ENCODE results near the gene ADORA1.

The ADORA1 gene

GRCh38 chr1:203127666-203128430 is at the start of gene ADORA1:
Gene ADORA1, plus strand, starts transcription at chr1:203127726. Its CDS starts 1,116 bp downstream, at chr1:203128842.
- DNase-seq (ENCODE audit: low spot score) = no peak

- no peak for DNase-seq (ENCODE audit: low spot score)
Observed at GRCh38 chr1:203077956-203078355, 49.6 kb upstream of the ADORA1 start.

- DNase-seq (ENCODE audit: low spot score) = no peak
Observed at GRCh38 chr1:203078478-203078877, 49.0 kb upstream of the ADORA1 start.

GRCh38 chr1:203080456-203080855 is 47.1 kb upstream of the ADORA1 start:
- DNase-seq (ENCODE audit: low spot score) = no peak

GRCh38 chr1:203081465-203082230 is 45.9 kb upstream of the ADORA1 start:
- no peak for DNase-seq (ENCODE audit: low spot score)

GRCh38 chr1:203082231-203082505 is 45.4 kb upstream of the ADORA1 start:
- no peak for DNase-seq (ENCODE audit: low spot score)

GRCh38 chr1:203082571-203083462 is 44.7 kb upstream of the ADORA1 start:
- no peak for DNase-seq (ENCODE audit: low spot score)

- DNase-seq (ENCODE audit: low spot score) = no peak
Observed at GRCh38 chr1:203083463-203083921, 44.0 kb upstream of the ADORA1 start.

GRCh38 chr1:203084588-203085527 is 42.7 kb upstream of the ADORA1 start:
- peak; percentile 39 for DNase-seq (ENCODE audit: low spot score)

- DNase-seq (ENCODE audit: low spot score) = no peak
Observed at GRCh38 chr1:203085528-203086406, 41.8 kb upstream of the ADORA1 start, which contains the start of gene MYOG. Gene MYOG, minus strand, starts transcription at chr1:203086012. Its CDS starts 51 bp downstream, at chr1:203085961.

GRCh38 chr1:203086992-203087763 is 40.3 kb upstream of the ADORA1 start:
- no peak for DNase-seq (ENCODE audit: low spot score)

GRCh38 chr1:203088441-203088840 is 39.1 kb upstream of the ADORA1 start:
- DNase-seq (ENCODE audit: low spot score) = no peak

GRCh38 chr1:203089001-203089650 is 38.4 kb upstream of the ADORA1 start:
- DNase-seq (ENCODE audit: low spot score) = no peak

- no peak for DNase-seq (ENCODE audit: low spot score)
Observed at GRCh38 chr1:203089651-203090045, 37.9 kb upstream of the ADORA1 start.

GRCh38 chr1:203090421-203091198 is 36.9 kb upstream of the ADORA1 start:
- DNase-seq (ENCODE audit: low spot score) = no peak

- no peak for DNase-seq (ENCODE audit: low spot score)
Observed at GRCh38 chr1:203091199-203091477, 36.4 kb upstream of the ADORA1 start.

GRCh38 chr1:203091761-203092330 is 35.7 kb upstream of the ADORA1 start:
- DNase-seq (ENCODE audit: low spot score) = no peak
